AG10803 (cell line): Measurements from ENCODE around the gene IMP4.

Experiments
- DNase-seq: peaks from one replicate; pipeline ENCODE4 v3.0.0; 2010; ENCODE audit warnings: low read depth
- H3K4me3 ChIP-seq: 2 replicates; pipeline ENCODE4 v1.5.1; 2011; ENCODE audit warnings: mild to moderate bottlenecking, low read length, control low read depth
- TF ChIP-seq, protein P1 (sequence below): conservative IDR thresholded peaks from 2 replicates; pipeline ENCODE4 v1.5.1; 2011; ENCODE audit warnings: mild to moderate bottlenecking, low read length, control low read depth, inconsistent platforms

IMP4 gene

DNA sequence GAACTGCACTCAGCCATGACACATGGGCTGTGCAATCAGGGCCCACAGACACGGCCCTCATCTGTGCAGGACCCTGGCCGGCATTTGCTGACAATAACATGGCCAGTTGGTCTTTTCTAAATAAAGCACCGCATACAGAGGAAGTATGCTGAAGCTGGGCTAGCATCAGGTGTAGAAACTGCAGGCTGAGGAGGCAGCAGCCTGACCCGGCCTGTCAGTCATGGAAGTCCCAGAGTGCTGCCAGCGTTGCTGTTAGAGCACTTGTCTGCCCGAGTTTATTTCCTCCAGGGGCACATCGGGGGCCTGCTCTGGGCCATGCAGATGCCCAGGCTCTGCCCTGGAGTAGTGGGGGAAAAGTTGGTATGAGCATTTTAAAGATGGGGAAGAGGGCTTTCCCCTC lies 9.0 kb downstream of the IMP4 start:
- TF ChIP-seq, protein P1, sequence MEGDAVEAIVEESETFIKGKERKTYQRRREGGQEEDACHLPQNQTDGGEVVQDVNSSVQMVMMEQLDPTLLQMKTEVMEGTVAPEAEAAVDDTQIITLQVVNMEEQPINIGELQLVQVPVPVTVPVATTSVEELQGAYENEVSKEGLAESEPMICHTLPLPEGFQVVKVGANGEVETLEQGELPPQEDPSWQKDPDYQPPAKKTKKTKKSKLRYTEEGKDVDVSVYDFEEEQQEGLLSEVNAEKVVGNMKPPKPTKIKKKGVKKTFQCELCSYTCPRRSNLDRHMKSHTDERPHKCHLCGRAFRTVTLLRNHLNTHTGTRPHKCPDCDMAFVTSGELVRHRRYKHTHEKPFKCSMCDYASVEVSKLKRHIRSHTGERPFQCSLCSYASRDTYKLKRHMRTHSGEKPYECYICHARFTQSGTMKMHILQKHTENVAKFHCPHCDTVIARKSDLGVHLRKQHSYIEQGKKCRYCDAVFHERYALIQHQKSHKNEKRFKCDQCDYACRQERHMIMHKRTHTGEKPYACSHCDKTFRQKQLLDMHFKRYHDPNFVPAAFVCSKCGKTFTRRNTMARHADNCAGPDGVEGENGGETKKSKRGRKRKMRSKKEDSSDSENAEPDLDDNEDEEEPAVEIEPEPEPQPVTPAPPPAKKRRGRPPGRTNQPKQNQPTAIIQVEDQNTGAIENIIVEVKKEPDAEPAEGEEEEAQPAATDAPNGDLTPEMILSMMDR: no peak
- H3K4me3 ChIP-seq: no peak overlapping the region
- no peak for DNase-seq

DNA sequence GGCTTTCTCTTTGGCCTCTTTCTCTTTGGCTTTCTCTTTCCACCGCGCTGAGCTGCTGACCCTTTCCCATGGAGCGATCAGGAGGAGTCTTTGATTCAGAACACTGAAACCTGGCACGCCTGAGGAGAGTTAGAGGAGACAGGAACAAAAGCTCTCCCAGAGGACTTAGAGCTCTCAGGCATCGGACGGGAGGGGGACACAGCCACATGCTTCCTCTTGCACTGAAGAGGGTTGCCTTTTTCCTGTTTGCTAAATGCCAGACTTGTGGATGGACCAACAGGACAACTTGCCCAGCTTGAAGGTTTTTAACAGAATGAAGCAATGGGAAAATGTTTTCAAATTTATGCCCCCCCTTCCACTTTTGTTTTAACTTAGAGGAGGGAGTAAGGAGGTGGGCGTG lies 9.5 kb downstream of the IMP4 start:
- no peak overlapping the region for H3K4me3 ChIP-seq
- TF ChIP-seq, protein P1: no peak
- DNase-seq: no peak

DNA sequence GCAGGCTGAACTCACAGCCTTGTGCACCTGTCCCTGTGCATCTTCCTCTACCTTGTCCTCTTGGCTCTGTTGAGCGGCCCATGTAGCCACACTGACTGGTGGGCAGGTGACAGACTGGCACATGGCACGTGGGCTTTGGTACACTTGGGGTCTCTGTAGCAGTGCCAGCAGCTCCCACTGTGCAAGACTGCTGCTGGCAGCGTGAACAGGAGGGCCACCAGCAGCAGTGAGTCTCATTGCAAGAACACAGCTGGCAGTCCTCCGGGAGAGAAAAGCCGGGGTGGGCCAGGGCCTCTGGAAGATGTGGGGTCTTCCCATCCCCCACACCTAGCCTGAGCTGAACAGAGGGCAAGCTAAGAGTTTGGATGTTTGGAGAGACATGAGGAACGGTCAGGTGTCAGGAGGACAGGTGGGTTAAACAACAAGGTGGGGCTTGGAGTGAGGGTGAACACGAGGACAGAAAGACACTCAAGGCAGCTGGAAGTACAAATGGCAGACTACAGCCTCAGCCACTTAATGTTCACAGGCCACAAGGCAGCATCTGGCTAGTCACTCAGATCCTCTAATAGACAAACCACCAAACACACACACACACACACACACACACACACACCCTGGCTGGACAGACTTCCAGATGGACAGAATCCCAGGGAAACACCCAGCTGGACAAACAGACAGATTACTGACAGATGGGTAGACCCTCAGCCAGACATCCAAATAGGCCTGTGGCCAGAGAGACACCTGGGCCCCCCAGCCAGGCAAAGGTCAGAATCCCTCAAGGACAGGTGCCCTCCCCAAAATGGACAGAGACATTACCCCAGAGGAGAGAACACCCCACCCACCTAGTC lies 10.8 kb downstream of the IMP4 start:
- peak; percentile 21 for DNase-seq
- H3K4me3 ChIP-seq: no peak overlapping the region
- TF ChIP-seq, protein P1: no peak

DNA sequence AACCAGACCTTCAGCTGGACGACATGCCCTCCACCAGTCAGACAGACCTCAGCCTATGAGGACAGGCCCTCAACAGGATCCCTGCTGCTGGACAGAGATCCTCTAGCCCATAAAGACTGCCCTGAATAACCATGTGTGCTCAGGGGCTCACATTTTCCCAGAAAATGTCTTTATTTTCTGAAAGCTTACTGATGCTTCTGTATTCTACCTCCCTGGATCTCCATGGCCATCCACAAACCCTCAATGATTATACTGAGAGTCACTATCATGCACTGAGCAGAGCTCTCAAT lies 11.4 kb downstream of the IMP4 start:
- TF ChIP-seq, protein P1: no peak
- DNase-seq: no peak
- no peak overlapping the region for H3K4me3 ChIP-seq

DNA sequence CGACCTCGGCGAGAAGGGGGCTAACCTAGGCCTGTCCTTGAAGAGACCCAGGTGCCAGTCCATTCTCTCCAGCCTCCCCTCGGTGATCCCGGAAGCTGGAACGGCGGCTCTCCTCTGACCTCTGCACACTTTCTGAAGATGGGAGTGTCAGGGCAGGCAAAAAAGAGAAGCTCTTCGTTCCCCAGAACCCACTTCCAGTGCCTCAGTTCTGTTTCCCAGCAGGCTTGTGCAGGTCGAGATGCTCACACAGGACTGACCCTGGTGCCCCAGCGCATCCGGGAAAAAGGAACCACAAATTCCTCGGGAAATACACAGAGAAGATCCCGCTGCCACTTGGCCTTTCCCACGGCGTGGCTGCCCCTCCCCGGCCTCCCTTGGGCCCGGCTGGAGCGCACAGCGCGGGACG lies 12.5 kb downstream of the IMP4 start:
- TF ChIP-seq, protein P1: no peak
- H3K4me3 ChIP-seq: peak overlapping the region; percentile 63
- peak; percentile 7 for DNase-seq

DNA sequence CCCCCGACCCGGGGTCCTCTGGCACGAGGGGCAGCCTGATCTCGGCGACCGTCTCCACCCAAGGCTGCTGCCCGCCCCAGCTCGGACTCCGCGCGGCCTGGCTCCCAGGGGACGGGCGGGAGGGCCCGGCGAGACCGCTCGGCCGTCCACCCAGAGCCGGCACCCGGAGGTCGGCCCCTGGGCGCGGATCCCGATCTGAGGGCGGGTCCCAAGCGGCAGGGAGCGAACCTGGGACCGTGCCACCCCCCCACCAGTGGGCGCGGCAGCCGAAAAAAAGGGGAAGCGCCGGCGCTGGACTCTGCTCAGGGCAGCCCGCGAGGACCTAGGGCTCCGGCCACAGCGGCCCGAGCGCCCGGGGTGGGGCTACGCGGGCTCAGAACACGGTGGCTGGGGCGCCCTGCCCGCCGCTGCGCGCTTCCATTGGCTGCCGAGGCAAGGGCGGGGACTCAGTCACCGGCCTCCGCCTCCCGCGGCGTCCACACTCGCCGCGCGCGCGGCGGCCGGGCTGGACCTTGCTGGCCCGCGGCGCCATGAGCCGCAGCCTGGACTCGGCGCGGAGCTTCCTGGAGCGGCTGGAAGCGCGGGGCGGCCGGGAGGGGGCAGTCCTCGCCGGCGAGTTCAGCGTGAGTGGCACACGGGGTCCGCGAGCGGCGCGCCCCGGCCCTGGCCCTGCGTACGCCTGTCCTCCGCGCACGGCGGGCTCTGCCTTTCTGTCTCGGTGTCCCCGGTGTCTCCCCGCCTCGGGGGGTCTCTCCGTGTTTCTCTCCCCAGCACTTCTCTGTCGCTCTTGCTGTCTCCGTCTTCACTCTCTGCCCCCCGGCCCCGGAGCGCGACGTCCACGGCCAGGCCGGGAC lies 13.1 kb downstream of the IMP4 start, which contains the start of gene PTPN18:
TSS of gene PTPN18 (plus strand) at position 479 of the 854 bp plus-strand sequence. CDS start at position 531, 52 bp downstream.
- TF ChIP-seq, protein P1: peak; percentile 38
- H3K4me3 ChIP-seq: peak within 1 kb of the TSS; percentile 72
- DNase-seq: peak; percentile 86
